ENCODE results near the gene POLA1. TPM values are rescaled to one million over a fixed set of nuclear protein-coding genes. Genes with fewer than 3 reads are reported as not detected.

POLA1 gene
- total RNA-seq, 2 donors from 2014 or later: 23.2 to 54.3 TPM

DNA sequence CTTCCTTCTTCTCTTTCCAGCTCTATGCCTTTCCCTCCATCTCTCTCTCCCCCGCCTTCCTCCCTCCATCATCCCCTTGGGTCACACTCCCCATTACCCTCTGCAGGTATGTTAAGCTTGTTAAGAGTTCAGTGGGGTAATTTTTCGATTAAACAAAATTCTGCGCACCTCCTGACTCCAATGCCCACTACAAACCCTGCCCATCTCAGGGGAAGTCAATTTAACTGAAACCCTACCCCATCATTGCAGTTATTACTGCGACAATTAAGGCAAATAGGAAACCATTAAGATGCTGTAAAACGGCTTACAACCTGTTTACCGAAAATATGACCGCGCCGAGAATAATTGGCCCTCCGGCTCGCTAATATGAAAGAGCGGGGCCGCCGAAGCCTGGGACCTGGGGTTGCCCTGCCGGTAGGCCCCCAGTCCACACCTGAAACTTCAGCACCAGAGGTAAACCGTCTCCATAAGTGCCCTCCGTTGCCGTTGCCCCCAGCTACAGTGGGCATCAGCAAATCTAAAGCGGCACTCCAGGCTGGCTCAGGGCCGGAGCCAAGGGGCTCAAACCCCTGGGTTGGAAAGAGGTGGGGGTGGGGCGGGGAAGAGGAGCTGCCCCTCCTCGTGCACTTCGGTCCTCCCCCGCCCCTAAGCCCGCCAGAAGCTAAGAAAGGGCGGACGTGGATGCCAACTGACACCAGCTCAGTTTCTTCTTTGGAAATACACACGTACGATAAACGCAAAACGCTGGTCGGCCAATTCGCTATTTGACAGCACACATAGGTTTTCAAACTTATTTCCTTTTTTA, 317.3 kb downstream of the POLA1 start:
- Mint-ChIP-seq H3K27ac (no peak overlapping the region), H3K4me3 (no peak overlapping the region), H3K36me3 (no peaks in the 10 kb centered on the region), H3K9me3 (no peaks in the 10 kb centered on the region), H3K4me1 (ENCODE audit: low read depth in 2 of 2) (peaks cover 5 to 12% of the 10 kb centered on the region in 2 donors), H3K27me3 (peaks cover 31 to 40% of the 10 kb centered on the region in 2 donors)
- DNase-seq (ENCODE audit: low spot score): no peak
- ATAC-seq: no peak

- Mint-ChIP-seq H3K9me3 (no peaks in the 10 kb centered on the region), H3K4me3 (no peak overlapping the region), H3K36me3 (no peaks in the 10 kb centered on the region), H3K27me3 (peaks cover 27 to 40% of the 10 kb centered on the region in 2 donors), H3K4me1 (ENCODE audit: low read depth in 2 of 2) (peaks cover 5 to 18% of the 10 kb centered on the region in 2 donors), H3K27ac (no peak overlapping the region)
- ATAC-seq (no peak), DNase-seq (ENCODE audit: low spot score) (no peak)
Measured at GRCh38 chrX:25011589-25012432, 318.1 kb downstream of the POLA1 start.

GRCh38 chrX:25012433-25012735, 318.7 kb downstream of the POLA1 start:
- ATAC-seq (no peak), DNase-seq (ENCODE audit: low spot score) (no peak)
- no peak overlapping the region for H3K27ac Mint-ChIP-seq
- no peak overlapping the region for H3K4me3 Mint-ChIP-seq
- peaks cover 5 to 21% of the 10 kb centered on the region in 2 donors for H3K4me1 Mint-ChIP-seq (ENCODE audit: low read depth in 2 of 2)
- no peaks in the 10 kb centered on the region for H3K9me3 Mint-ChIP-seq
- H3K36me3 Mint-ChIP-seq: no peaks in the 10 kb centered on the region
- H3K27me3 Mint-ChIP-seq: peaks cover 29 to 42% of the 10 kb centered on the region in 2 donors

GRCh38 chrX:25012793-25013631, 319.3 kb downstream of the POLA1 start:
- no peak for DNase-seq (ENCODE audit: low spot score)
- no peaks in the 10 kb centered on the region for H3K36me3 Mint-ChIP-seq
- H3K27me3 Mint-ChIP-seq: peaks cover 31 to 39% of the 10 kb centered on the region in 2 donors
- H3K27ac Mint-ChIP-seq: no peak overlapping the region
- H3K4me3 Mint-ChIP-seq: peak overlapping the region; percentile 80
- peak; percentile 56 to 73 for ATAC-seq
- H3K9me3 Mint-ChIP-seq: no peaks in the 10 kb centered on the region
- peaks cover 5 to 23% of the 10 kb centered on the region in 2 donors for H3K4me1 Mint-ChIP-seq (ENCODE audit: low read depth in 2 of 2)

DNA sequence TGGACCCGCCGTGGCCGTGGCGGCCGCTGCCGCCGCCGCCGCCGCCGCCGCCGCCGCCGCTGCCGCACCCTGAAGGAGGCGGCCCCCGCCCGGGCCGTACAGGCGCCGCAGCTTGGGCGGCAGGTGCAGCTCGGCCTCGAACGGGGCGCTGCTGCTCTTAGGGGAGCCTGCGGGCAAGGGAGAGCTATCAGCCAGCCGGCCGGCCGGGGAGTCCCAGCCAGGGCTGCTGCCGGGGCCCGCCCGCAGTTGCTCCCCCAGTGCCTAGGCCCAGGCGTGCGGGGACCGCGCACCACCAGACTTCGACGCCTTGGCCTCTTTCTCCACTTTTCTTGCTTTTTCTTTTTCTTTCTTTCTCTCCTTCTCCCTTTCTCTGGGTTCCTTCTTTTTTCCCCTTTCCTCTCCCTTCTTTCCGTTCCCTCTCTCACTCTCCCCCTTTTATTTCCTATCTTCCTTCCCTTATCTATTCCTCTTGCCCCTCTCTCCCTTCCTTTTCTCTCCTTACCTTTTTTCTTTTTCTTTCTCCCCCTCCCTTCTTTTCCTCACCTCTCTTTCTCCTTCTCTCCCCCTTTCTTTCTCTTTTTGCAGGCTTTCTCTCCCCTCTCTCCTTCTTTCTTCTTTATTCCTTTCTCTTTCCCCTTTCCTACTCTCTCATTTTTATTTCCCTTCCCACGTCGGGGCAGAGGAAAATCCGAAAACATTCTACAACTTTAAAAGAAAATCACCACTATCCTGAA, 320.1 kb downstream of the POLA1 start:
- Mint-ChIP-seq H3K9me3 (no peaks in the 10 kb centered on the region), H3K4me3 (peak overlapping the region; percentile 80), H3K27me3 (peaks cover 34 to 40% of the 10 kb centered on the region in 2 donors), H3K27ac (no peak overlapping the region), H3K4me1 (ENCODE audit: low read depth in 2 of 2) (peaks cover 5 to 23% of the 10 kb centered on the region in 2 donors), H3K36me3 (no peaks in the 10 kb centered on the region)
- ATAC-seq (peak; percentile 24 to 27), DNase-seq (ENCODE audit: low spot score) (no peak)

DNA sequence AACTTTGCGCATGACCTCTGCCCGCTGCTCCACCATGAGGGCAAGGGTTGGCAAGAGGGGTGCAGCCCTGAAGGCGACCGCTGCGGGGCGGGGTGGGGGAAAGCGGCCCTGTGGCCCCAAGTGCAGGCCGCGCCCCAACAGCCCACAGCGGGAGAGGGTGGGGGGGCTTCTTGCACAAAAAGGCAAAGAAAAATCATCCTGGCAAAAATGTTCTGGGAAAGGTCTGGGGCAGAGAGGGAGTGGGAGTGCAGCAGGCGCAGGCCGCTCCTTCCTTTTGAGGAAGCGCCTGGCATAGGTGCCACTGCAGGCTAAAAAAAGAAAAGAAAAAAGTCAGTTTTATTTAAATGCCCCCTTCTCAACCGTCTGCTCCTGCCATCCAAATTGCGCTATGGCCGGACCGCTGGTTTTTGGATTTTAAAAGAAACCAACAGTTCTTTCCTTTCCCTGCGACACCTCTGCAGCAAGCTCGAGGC, 320.7 kb downstream of the POLA1 start:
- H3K27ac Mint-ChIP-seq: no peak overlapping the region
- H3K36me3 Mint-ChIP-seq: no peaks in the 10 kb centered on the region
- no peaks in the 10 kb centered on the region for H3K9me3 Mint-ChIP-seq
- H3K27me3 Mint-ChIP-seq: peaks cover 39 to 42% of the 10 kb centered on the region in 2 donors
- no peak for ATAC-seq
- H3K4me3 Mint-ChIP-seq: peak overlapping the region; percentile 80
- peaks cover 5 to 23% of the 10 kb centered on the region in 2 donors for H3K4me1 Mint-ChIP-seq (ENCODE audit: low read depth in 2 of 2)
- DNase-seq (ENCODE audit: low spot score): no peak

DNA sequence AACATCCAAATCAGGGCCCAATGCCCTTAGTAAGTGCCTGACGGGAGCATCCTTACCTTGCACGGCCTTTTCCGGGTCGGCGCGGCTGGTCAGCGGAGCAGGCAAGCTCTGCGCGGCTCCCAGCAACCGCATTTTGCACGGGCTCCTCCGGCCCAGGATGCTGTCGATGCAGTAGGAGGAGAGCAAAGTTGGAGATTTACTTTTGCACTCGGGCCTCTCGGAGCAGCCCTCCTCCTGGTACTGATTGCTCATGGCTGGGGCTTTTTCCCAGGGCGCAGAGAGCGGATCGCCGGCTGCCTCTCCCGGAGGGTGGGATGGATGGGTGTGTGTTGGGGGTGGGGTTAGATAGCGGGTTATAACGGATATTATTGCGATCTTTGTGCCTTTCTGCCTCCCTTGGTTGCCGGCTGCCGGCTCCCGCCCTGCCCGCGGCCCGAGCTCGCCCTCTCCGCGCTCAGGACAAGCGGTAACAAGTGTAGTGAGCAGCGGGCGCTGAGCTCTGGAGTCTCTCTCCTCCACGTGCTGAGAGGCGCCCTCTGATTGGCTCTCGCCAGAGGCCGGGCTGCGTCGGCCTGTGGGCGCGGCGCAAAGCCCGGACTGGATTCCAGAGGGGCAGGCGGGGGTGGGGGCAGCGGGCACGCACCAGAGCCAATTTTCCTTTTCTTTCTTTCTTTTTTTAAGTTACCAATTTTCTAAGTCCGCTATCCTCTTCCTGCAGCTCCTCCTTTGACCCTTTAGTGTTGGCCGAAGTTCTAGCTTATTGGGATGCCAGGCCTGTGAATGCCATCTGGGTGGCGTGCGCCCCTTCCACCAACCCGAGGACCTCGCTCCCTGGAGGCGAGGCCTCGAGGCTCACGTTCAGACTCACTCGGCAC, 322.0 kb downstream of the POLA1 start, which contains the start of gene ARX:
Gene ARX, minus strand, starts transcription at position 480 of the 875 bp plus-strand sequence. Its CDS starts 228 bp downstream, at position 252.
- Mint-ChIP-seq H3K27ac (no peak within 1 kb of the TSS), H3K9me3 (no peaks in the 10 kb centered on the region), H3K4me3 (peak within 1 kb of the TSS; percentile 20), H3K36me3 (no peaks in the 10 kb centered on the region), H3K4me1 (ENCODE audit: low read depth in 2 of 2) (peaks cover 5 to 22% of the 10 kb centered on the region in 2 donors), H3K27me3 (peaks cover 31% of the 10 kb centered on the region in 2 donors)
- DNase-seq (ENCODE audit: low spot score) (no peak), ATAC-seq (peak; percentile 64 to 80)

DNA sequence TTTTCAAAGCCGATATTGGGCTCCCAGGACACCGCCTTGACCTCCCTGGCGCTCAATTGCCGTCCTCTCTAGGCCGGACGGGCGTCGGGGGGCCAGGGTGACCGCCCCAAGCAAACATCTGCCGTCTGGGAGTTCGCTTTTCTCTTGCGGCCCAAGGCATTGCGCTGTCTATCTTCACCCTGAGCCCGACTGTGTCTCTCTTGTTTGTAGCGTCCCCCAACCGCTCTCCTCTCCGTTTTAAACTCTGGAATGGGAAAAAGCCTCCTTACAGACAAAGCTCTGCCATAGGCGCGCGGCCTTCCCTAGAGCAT, 322.6 kb downstream of the POLA1 start:
- Mint-ChIP-seq H3K4me1 (ENCODE audit: low read depth in 2 of 2) (peaks cover 5 to 21% of the 10 kb centered on the region in 2 donors), H3K36me3 (no peaks in the 10 kb centered on the region), H3K27me3 (peaks cover 29 to 30% of the 10 kb centered on the region in 2 donors), H3K9me3 (no peaks in the 10 kb centered on the region), H3K27ac (no peak overlapping the region), H3K4me3 (no peak overlapping the region)
- DNase-seq (ENCODE audit: low spot score): no peak
- ATAC-seq: no peak

DNA sequence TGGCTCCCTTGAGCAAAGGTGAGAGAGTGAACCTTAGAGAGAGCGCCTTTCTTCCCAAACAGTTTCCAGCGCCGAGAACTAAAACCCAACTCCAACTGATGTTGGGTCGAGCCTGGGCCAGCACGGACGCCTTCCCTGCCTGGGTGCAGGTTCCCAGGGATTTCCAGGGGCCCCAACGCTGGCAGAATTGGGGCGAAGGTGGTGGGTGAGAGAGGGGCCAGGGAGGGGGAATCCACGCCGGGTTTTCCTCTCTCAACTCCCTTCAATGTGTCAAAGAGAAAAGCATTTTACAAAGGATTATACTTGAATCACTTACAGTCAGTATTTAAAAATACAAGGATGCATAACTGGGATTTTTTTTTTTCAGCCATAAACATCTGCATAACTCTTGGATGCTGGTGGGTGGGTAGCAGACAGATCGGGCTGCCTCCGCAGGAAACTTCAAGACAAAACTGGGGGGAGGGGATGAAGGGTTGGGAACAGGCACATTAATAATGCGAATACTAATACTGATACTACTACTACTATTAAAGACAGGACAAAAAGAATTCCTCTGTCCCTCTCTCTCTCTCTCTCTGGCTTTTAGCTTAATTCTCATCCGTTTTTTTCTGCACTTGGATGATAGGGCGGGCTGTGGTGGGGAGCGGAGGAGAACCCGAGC, 323.4 kb downstream of the POLA1 start:
- Mint-ChIP-seq H3K27ac (no peak overlapping the region), H3K27me3 (peaks cover 36 to 38% of the 10 kb centered on the region in 2 donors), H3K4me3 (no peak overlapping the region), H3K36me3 (peaks cover 5% of the 10 kb centered on the region), H3K9me3 (no peaks in the 10 kb centered on the region), H3K4me1 (ENCODE audit: low read depth in 2 of 2) (peaks cover 10 to 23% of the 10 kb centered on the region in 2 donors)
- ATAC-seq: no peak
- no peak for DNase-seq (ENCODE audit: low spot score)

DNA sequence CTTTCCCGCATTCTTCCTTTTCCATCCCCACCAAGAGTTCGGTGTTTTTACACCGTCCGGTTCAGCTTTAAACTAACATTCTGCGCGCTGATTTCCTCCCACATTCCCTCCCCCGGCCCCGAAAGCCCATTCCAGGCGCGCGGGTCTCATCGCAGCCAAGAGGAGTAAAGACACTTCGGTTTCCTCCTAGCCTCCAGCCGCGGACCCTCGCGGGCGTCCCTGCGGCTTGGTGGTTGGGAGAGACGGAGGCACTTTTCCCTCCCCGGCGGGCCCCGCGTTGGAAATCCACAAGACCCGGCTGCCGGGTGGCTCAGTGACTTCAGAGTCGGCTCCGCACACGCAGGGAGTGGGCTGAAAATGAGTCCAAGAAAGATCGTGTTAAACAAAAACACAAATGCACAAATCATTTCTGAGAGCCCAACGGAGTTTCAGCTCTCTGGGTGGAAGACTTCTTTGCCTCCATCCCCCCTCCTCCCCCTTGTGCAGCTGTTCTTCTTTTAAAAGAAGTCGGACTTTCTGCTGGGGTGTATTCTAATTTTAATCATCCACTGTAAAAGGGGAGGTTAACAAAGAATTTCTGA, 324.0 kb downstream of the POLA1 start:
- ATAC-seq (no peak), DNase-seq (ENCODE audit: low spot score) (no peak)
- Mint-ChIP-seq H3K27me3 (peaks cover 41% of the 10 kb centered on the region in 2 donors), H3K36me3 (peaks cover 6% of the 10 kb centered on the region), H3K27ac (no peak overlapping the region), H3K4me1 (ENCODE audit: low read depth in 2 of 2) (peaks cover 12 to 24% of the 10 kb centered on the region in 2 donors), H3K9me3 (no peaks in the 10 kb centered on the region), H3K4me3 (no peak overlapping the region)

DNA sequence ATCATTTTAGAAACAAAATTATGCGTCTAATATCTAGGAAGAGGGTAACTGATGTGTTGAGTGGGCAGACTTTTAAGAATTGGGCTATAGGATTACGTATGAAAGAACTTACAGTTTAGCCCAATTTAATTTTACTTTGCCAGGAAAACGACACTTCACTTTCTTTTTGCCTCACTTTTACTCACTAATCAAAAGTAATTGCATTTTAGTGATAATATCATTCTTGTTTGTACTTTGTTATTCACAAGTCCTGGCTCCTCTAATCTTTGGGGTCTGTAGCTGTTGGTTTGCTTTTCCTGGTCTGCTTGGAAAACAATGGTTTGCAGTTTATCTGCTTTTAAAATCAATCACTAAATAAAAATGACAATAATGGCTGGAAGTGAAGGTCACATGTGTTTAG, 325.0 kb downstream of the POLA1 start:
- no peaks in the 10 kb centered on the region for H3K9me3 Mint-ChIP-seq

More for the DNA sequence above, 325.0 kb downstream of the POLA1 start:
- no peak overlapping the region for H3K4me3 Mint-ChIP-seq
- peaks cover 15 to 21% of the 10 kb centered on the region in 2 donors for H3K4me1 Mint-ChIP-seq (ENCODE audit: low read depth in 2 of 2)
- H3K27me3 Mint-ChIP-seq: peaks cover 45 to 46% of the 10 kb centered on the region in 2 donors
- DNase-seq (ENCODE audit: low spot score): no peak
- no peak overlapping the region for H3K27ac Mint-ChIP-seq
- peaks cover 6% of the 10 kb centered on the region for H3K36me3 Mint-ChIP-seq
- no peak for ATAC-seq

All from natural killer cell treated with Interleukin-12 subunit alpha and Interleukin-12 subunit beta and Interleukin-15 and Interleukin-18, amount 100 ng/mL, for 72 hours (primary cell).